Lower lobe of right lung (tissue), 2 donors: ENCODE results near the gene PIGN. TPM values are rescaled to one million over a fixed set of nuclear protein-coding genes. Genes with fewer than 3 reads are reported as not detected.

ENCODE experiments used
- ATAC-seq, 2 donors: fragments of 200-7000 bp; cut with Tn5 transposase; one replicate each; pipeline ENCODE4 v1.9.1; 2020 to 2022; ENCODE audit warnings: mild to moderate bottlenecking in 2 of 2, moderate library complexity in 2 of 2
- DNase-seq: peaks from one replicate; pipeline ENCODE4 v3.0.0-alpha.2; 2020
- H3K27ac ChIP-seq: fragments of 200-600 bp; one replicate; pipeline ENCODE4 v1.8.0; 2022
- H3K27me3 ChIP-seq: fragments of 200-600 bp; one replicate; pipeline ENCODE4 v1.8.0; 2022; ENCODE audit warnings: low read depth
- H3K36me3 ChIP-seq: fragments of 200-600 bp; one replicate; pipeline ENCODE4 v1.8.0; 2022; ENCODE audit warnings: mild to moderate bottlenecking
- H3K4me1 ChIP-seq: fragments of 200-600 bp; one replicate; pipeline ENCODE4 v1.8.0; 2022
- H3K4me3 ChIP-seq: fragments of 200-600 bp; one replicate; pipeline ENCODE4 v1.8.0; 2022; ENCODE audit warnings: mild to moderate bottlenecking
- H3K9me3 ChIP-seq: fragments of 200-600 bp; one replicate; pipeline ENCODE4 v1.8.0; 2022
- intact Hi-C: fragments of 100-400 bp; cut with DNase I; formaldehyde crosslinking; loops from one replicate; pipeline ENCODE4 v1.11.0; 2022
- total RNA-seq: library from RNA; stranded (reverse); fragmentation: NEBNext Ultra II Directional; extraction: Animal tissue kit (Norgen Biotek cat#: 25700); gene quantifications from one replicate; pipeline ENCODE4 v1.2.1, GENCODE V29; 2021
- TF ChIP-seq, protein P1 (sequence below): fragments of 200-600 bp; IDR thresholded peaks from one replicate; pipeline ENCODE4 v1.8.0; 2022; ENCODE audit warnings: antibody characterized with exemption, mild to moderate bottlenecking
- donor health status: DM: no; HTN: yes; CAD: no; lungs with severe emphysema.

The PIGN gene
- total RNA-seq, 1 donor from 2014 or later: 25.9 TPM

GRCh38 chr18:62066102-62066818, 120.6 kb downstream of the PIGN start:
- Histone ChIP-seq H3K27me3 (no peaks in the 10 kb centered on the region), H3K4me1 (no peaks in the 10 kb centered on the region)
- intact Hi-C loops: no loop called here

DNA sequence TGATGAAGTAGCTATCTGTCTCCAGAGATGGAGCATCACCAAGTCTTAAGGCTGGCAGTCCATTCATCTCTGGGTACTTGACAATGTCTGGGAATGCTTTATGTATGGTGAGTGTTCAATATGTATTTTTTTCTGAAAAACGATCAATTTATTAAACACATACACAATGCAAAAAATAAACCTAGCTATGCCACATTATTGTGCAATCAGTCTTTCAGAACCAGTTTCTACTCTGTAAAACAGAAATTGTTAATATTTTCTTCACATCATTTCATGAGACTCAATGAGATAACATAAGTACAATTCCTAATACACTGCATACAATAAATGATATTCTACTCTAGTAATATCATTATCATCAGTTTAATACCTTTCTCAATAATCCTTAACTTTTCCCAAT, 122.5 kb downstream of the PIGN start:
- Histone ChIP-seq H3K9me3 (no peaks in the 10 kb centered on the region), H3K27me3 (no peaks in the 10 kb centered on the region), H3K4me1 (no peaks in the 10 kb centered on the region), H3K4me3 (no peak overlapping the region), H3K36me3 (no peaks in the 10 kb centered on the region), H3K27ac (no peak overlapping the region)
- ATAC-seq (no peak), DNase-seq (no peak)
- TF ChIP-seq, protein P1, sequence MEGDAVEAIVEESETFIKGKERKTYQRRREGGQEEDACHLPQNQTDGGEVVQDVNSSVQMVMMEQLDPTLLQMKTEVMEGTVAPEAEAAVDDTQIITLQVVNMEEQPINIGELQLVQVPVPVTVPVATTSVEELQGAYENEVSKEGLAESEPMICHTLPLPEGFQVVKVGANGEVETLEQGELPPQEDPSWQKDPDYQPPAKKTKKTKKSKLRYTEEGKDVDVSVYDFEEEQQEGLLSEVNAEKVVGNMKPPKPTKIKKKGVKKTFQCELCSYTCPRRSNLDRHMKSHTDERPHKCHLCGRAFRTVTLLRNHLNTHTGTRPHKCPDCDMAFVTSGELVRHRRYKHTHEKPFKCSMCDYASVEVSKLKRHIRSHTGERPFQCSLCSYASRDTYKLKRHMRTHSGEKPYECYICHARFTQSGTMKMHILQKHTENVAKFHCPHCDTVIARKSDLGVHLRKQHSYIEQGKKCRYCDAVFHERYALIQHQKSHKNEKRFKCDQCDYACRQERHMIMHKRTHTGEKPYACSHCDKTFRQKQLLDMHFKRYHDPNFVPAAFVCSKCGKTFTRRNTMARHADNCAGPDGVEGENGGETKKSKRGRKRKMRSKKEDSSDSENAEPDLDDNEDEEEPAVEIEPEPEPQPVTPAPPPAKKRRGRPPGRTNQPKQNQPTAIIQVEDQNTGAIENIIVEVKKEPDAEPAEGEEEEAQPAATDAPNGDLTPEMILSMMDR: no peak
- intact Hi-C loops: no loop called here

More at GRCh38 chr18:62066102-62066818, 120.6 kb downstream of the PIGN start:
- no peak for ATAC-seq
- H3K9me3 ChIP-seq: no peaks in the 10 kb centered on the region
- no peak overlapping the region for H3K27ac ChIP-seq
- peaks cover 2% of the 10 kb centered on the region for H3K36me3 ChIP-seq
- DNase-seq: no peak
- TF ChIP-seq, protein P1: no peak
- H3K4me3 ChIP-seq: no peak overlapping the region

DNA sequence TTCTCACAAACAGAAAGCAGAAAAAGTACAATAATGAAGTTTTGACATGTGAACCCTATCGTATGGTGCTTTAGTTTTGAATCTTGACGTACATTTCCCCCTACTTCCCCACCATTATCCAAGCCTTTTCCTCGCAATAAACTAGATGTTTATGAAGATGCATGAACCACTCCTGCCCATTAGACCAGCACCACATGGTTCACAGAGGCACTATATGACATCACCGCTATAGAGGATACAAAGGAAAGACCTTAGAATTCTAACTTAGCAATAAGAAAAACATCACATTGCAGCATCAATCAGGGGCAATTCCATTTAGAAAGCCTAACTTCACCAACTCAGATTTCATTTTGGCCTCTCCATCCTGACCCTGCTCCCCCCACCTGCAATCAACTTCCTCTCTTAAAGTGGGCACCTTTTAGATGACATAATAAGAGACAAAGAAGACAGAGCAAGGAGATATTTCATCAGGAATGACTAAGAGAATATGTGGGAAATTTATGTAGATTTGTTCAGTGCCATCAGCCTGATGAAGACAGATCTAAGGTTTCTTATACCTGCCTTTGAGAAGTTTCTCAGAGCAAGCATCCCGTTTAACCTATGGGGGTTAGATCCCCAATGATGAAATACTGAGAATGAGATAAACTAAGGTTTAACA, 124.9 kb downstream of the PIGN start:
- no peaks in the 10 kb centered on the region for H3K36me3 ChIP-seq

DNA sequence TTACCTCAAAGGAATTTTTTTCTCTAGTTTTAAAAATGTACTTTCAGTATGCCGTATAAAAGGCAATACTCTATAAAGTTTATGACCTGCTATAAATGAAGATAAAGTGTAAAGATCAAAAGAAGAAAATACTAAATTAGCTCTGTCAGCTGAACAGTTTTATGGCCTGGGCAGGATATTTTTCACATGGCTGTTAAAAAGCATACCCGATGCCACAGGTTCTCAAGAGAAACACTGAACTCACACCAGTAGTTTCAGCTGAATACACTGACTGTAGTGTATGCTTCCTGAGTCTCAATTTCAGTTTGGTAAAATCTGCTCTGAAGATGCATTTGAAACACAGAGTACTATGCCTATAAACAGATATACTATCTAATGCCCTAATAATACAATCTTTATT, 126.0 kb downstream of the PIGN start:
- Histone ChIP-seq H3K4me3 (no peak overlapping the region), H3K4me1 (no peaks in the 10 kb centered on the region), H3K36me3 (no peaks in the 10 kb centered on the region), H3K9me3 (no peaks in the 10 kb centered on the region), H3K27ac (no peak overlapping the region), H3K27me3 (no peaks in the 10 kb centered on the region)
- TF ChIP-seq, protein P1: no peak
- intact Hi-C loops: no loop called here
- DNase-seq (no peak), ATAC-seq (no peak)

More for the DNA sequence above, 124.9 kb downstream of the PIGN start:
- no peaks in the 10 kb centered on the region for H3K9me3 ChIP-seq
- intact Hi-C loops: no loop called here
- no peak overlapping the region for H3K4me3 ChIP-seq
- H3K27me3 ChIP-seq: no peaks in the 10 kb centered on the region
- DNase-seq (no peak), ATAC-seq (no peak)
- no peaks in the 10 kb centered on the region for H3K4me1 ChIP-seq
- TF ChIP-seq, protein P1: no peak
- H3K27ac ChIP-seq: no peak overlapping the region

GRCh38 chr18:62054929-62055498, 131.8 kb downstream of the PIGN start:
- no peak overlapping the region for H3K4me3 ChIP-seq
- no peak for ATAC-seq
- H3K27ac ChIP-seq: no peak overlapping the region
- no peaks in the 10 kb centered on the region for H3K27me3 ChIP-seq
- no peaks in the 10 kb centered on the region for H3K36me3 ChIP-seq
- no peaks in the 10 kb centered on the region for H3K4me1 ChIP-seq
- DNase-seq: no peak
- TF ChIP-seq, protein P1: no peak
- H3K9me3 ChIP-seq: no peaks in the 10 kb centered on the region
- intact Hi-C loops: no loop called here
